ENCODE data around the gene SSR1. TPM values are rescaled to one million over a fixed set of nuclear protein-coding genes. Genes with fewer than 3 reads are reported as not detected.
"Not testable (repeated sequence)": the region's sequence is repeated elsewhere in the genome, so short reads cannot be mapped to it uniquely, and the experiment has no call there.

The SSR1 gene
- total and polyA plus RNA-seq, 5 experiments from 2014 or later, result 97.5 to 159 (median 136) TPM

DNA sequence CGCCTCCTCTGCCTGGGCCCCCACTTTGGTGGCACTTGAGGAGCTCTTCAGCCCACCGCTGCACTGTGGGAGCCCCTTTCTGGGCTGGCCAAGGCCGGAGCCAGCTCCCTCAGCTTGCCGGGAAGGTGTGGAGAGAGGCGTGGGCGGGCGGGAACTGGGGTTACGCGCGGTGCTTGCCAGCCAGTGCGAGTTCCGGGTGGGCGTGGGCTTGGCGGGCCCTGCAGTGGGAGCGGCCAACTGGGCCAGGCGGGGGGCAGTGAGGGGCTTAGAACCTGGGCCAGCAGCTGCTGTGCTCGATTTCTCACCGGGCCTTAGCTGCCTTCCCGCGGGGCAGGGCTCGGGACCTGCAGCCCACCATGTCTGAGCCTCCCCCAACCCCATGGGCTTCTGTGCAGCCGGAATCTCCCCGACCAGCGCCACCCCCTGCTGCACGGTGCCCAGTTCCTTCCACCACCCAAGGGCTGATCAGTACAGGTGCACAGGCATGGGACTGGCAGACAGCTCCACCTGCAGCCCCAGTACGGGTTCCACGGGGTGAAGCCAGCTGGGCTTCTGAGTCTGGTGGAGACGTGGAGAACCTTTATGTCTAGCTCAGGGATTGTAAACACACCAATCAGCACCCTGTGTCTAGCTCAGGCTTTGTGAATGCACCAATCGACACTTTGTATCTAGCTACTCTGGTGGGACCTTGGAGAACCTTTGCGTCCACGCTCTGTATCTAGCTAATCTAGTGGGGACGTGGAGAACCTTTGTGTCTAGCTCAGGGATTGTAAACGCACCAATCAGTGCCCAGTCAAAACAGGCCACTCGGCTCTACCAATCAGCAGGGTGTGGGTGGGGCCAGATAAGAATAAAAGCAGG is 2.3 kb upstream of the SSR1 start:
- not testable (repeated sequence) for H3K9me3 Mint-ChIP-seq, DNase-seq, ATAC-seq, H3K27me3 Mint-ChIP-seq, H3K36me3 Mint-ChIP-seq
- peak overlapping the region in 4 of 10 donors; percentile 15 to 97 (median 74) for H3K4me3 Mint-ChIP-seq
- H3K4me1 Mint-ChIP-seq, result peaks cover 10 to 36% (median 25%) of the 10 kb centered on the region in 4 donors
- POLR2A ChIA-PET, result interaction anchor here (2.5 kb wide), 1 partner anchor 74 kb away, joined by 11 read pairs; the partner anchor contains the start of genes CAGE1 and RIOK1
- peak overlapping the region in 2 of 10 donors; percentile 73 to 93 for H3K27ac Mint-ChIP-seq

DNA sequence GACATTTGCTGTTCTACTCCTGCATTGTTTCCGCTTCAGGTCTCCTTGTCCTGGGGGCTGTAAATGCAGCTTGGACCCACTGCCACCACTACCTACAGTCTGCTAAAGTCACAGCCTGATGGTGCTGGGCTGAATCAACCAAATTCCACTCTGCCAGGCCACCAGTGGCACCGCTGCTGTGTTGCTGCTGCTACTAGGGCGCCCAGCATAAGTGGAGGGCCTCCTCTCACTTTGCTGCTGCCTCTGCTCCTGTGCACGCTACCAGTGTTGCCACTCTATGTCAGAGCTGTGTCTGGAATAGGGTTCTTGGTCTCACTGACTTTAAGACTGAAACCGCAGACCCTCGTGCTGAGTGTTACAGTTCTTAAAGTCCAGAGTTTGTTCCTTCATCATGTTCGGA is 1.4 kb upstream of the SSR1 start:
- POLR2A ChIA-PET, result interaction anchor here (2.5 kb wide), 1 partner anchor 75 kb away, joined by 11 read pairs; the partner anchor contains the start of genes CAGE1 and RIOK1
- no peak for DNase-seq
- H3K36me3 Mint-ChIP-seq, result peaks cover 0 to 8% (median 4%) of the 10 kb centered on the region in 3 donors
- H3K27me3 Mint-ChIP-seq, result no peaks in the 10 kb centered on the region
- peak overlapping the region in 8 of 10 donors; percentile 8 to 93 (median 58) for H3K27ac Mint-ChIP-seq
- H3K4me1 Mint-ChIP-seq, result peaks cover 10 to 45% (median 29%) of the 10 kb centered on the region in 4 donors
- no peak for ATAC-seq
- H3K4me3 Mint-ChIP-seq, result peak overlapping the region; percentile 31 to 98 (median 74)
- H3K9me3 Mint-ChIP-seq, result no peaks in the 10 kb centered on the region

DNA sequence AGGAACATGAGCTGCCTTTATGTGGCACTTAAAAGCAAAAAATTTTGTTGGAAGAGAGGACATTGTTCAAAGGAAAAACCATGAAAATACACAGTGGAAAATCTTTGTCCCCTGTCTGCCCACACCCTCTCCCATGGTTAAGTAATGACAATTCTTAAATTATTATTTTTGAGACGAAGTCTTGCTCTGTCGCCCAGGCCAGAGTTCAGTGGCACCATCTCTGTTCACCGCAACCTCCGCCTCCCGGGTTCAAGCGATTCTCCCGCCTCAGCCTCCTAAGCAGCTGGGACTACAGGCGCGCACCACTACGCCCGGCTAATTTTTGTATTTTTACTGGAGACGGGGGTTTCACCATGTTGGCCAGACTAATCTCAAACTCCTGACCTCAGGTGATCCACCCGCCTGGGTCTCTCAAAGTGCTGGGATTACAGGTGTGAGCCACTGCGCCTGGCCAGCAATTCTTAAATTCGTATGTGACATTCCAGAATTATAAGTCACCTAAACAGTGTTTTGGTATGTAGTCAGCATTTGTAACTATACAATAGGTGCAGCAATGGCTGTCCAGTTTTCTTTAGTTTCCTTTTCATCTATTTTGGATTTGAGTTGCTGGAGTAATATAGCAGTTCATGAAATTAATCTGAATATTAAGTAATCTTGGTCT is 636 bp upstream of the SSR1 start:
- peak overlapping the region; percentile 90 to 98 (median 96) for H3K4me3 Mint-ChIP-seq
- H3K27me3 Mint-ChIP-seq, result no peaks in the 10 kb centered on the region
- no peak for DNase-seq
- H3K9me3 Mint-ChIP-seq, result no peaks in the 10 kb centered on the region
- H3K36me3 Mint-ChIP-seq, result peaks cover 0 to 16% (median 7%) of the 10 kb centered on the region in 3 donors
- H3K4me1 Mint-ChIP-seq, result peaks cover 15 to 52% (median 35%) of the 10 kb centered on the region in 4 donors
- peak overlapping the region; percentile 85 to 95 (median 93) for H3K27ac Mint-ChIP-seq
- ATAC-seq, result no peak
- POLR2A ChIA-PET, result interaction anchor here (1.0 to 2.5 kb wide), 2 partner anchors 76 to 276 kb away, joined by 6 to 11 read pairs; partner anchors contain the start of genes CAGE1, RIOK1 and SNRNP48

DNA sequence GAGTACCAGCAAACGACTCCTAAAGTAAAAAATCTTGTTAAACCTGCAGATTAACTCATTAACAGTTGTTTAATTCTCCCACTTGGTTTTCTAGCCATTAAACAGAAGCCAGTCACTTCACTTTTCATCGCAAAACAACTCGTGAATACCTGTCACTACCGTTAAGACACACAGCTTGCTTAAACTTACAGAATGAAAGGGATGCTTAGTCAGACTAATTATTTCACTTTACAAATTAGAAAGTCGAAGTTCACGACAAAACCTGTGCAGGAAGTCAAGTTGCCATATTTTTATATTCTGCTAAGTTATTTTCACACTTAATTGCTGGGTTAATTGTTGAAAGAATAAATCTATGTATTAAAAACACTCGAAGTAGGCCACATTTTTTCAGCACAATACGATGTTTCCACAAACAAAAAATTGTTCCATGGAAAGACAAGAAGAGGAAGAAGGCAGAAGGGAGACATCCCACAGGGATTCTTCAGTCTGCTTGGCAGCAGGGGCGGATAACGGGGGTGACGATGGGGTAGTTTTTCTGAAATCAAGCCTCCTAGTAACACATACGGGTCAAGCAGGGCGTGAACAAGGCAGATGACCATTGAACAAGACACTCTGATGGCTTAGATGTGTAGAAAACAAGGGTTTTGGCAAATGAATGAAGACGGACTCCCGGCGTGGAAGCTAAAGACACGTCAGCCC is 933 bp downstream of the SSR1 start:
- peak overlapping the region; percentile 90 to 98 (median 96) for H3K4me3 Mint-ChIP-seq
- peaks cover 22 to 63% (median 48%) of the 10 kb centered on the region in 4 donors for H3K4me1 Mint-ChIP-seq
- ATAC-seq (no peak), DNase-seq (peak in 1 of 10 donors; percentile 11)
- H3K36me3 Mint-ChIP-seq, result peaks cover 0 to 31% (median 14%) of the 10 kb centered on the region in 3 donors
- no peaks in the 10 kb centered on the region for H3K9me3 Mint-ChIP-seq
- peak overlapping the region; percentile 71 to 97 (median 90) for H3K27ac Mint-ChIP-seq
- POLR2A ChIA-PET, result interaction anchor here (2.6 kb wide), 1 partner anchor 79 kb away, joined by 16 read pairs; the partner anchor contains the start of genes CAGE1 and RIOK1
- H3K27me3 Mint-ChIP-seq, result no peaks in the 10 kb centered on the region

DNA sequence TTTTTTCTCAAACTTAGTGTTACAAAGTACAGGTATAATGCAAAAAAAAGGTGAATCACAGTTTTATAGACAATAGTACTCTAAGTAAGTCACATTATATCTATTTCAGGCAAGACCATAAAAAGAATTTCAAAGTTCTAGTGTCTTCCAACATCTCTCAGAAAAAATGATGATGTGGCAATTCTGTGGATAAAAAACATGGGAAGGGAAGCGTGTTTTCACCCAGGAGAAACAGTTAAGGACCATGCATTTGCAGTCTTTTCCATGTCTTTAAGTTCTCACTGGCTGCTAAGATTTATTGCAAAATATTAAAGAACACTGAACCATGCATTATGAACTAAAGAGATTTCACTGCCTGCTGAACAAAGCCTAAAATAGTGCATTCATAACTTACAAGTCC is 1.8 kb downstream of the SSR1 start:
- Mint-ChIP-seq H3K4me1 (peaks cover 22 to 66% (median 49%) of the 10 kb centered on the region in 4 donors), H3K27ac (peak overlapping the region in 4 of 10 donors; percentile 20 to 57 (median 52))
- no peak for DNase-seq

DNA sequence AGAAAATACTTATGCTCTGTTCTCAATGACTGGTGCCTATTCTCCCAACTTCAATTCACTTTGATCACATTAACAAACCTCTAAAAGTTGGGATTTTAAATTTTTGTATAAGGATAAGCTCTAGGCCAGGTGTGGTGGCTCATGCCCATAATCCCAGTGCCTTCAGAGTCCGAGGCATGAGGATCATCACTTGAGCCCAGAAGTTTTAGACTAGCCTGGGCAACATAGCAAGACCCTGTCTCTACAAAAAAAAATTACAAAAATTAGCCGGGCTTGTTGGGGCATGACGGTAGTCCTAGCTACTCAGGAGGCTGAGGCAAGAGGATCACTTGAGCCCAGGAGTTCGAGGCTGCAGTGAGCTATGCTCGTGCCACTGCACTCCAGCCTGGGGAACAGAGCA is 3.9 kb downstream of the SSR1 start:
- Mint-ChIP-seq H3K36me3 (peaks cover 0 to 59% (median 21%) of the 10 kb centered on the region in 3 donors), H3K4me1 (peaks cover 28 to 73% (median 59%) of the 10 kb centered on the region in 4 donors), H3K9me3 (no peaks in the 10 kb centered on the region), H3K27me3 (no peaks in the 10 kb centered on the region), H3K4me3 (peak overlapping the region in 3 of 10 donors; percentile 5 to 41 (median 20)), H3K27ac (peak overlapping the region in 4 of 10 donors; percentile 32 to 75 (median 68))
- DNase-seq (no peak), ATAC-seq (no peak)
- POLR2A ChIA-PET, result no interaction called here

More for the DNA sequence above, 1.8 kb downstream of the SSR1 start:
- Mint-ChIP-seq H3K4me3 (peak overlapping the region; percentile 28 to 97 (median 67)), H3K9me3 (no peaks in the 10 kb centered on the region), H3K36me3 (peaks cover 0 to 38% (median 16%) of the 10 kb centered on the region in 3 donors), H3K27me3 (no peaks in the 10 kb centered on the region)
- ATAC-seq, result no peak
- POLR2A ChIA-PET, result interaction anchor here (2.6 kb wide), 1 partner anchor 80 kb away, joined by 16 read pairs; the partner anchor contains the start of genes CAGE1 and RIOK1

DNA sequence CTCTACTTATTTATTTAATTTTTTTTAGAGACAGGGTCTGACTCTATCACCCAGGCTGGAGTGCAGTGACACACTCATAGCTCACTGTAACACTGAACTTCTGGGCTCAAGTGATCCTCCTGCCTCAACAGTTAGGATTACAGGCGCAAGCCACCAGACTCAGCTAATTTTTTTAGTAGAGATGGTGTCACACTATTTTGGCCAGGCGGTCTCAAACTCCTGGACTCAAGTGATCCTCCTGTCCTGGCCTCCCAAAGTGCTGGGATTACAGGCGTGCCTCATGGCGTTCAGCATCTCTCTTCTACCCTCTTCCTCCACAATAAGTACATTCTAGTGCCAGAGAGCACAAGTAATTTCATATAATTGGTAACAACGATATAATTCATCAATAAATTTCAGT is 5.5 kb downstream of the SSR1 start:
- POLR2A ChIA-PET, result no interaction called here
- DNase-seq (no peak), ATAC-seq (no peak)
- Mint-ChIP-seq H3K4me1 (peaks cover 27 to 63% (median 54%) of the 10 kb centered on the region in 4 donors), H3K27ac (peak overlapping the region in 2 of 10 donors; percentile 4 to 21), H3K9me3 (no peaks in the 10 kb centered on the region), H3K4me3 (peak overlapping the region in 2 of 10 donors; percentile 6 to 41), H3K36me3 (peaks cover 0 to 73% (median 23%) of the 10 kb centered on the region in 3 donors), H3K27me3 (no peaks in the 10 kb centered on the region)

DNA sequence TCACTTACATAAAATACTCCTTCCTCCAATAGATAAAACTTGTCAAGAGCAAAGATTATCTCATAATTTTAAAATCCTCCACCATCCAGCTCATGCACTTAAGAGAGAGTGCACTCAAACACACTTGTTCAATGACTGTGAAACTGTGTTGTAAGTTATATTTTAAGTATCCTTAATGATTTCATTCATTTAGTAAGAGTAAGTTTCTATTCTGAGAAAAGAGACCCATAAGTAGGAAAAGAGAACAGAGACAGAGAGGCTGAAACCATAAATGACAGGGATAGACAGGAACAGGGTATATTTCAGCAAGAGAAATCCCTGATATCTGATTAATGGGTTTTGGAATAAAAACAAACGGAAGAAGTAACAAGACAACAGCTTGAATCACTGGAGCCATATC is 8.2 kb downstream of the SSR1 start:
- Mint-ChIP-seq H3K4me1 (peaks cover 22 to 52% (median 45%) of the 10 kb centered on the region in 4 donors), H3K4me3 (peak overlapping the region in 3 of 10 donors; percentile 1 to 12 (median 2)), H3K27me3 (no peaks in the 10 kb centered on the region), H3K9me3 (no peaks in the 10 kb centered on the region), H3K27ac (peak overlapping the region in 5 of 10 donors; percentile 17 to 74 (median 52)), H3K36me3 (peaks cover 6 to 97% (median 33%) of the 10 kb centered on the region in 3 donors)
- DNase-seq (no peak), ATAC-seq (no peak)
- POLR2A ChIA-PET, result no interaction called here

DNA sequence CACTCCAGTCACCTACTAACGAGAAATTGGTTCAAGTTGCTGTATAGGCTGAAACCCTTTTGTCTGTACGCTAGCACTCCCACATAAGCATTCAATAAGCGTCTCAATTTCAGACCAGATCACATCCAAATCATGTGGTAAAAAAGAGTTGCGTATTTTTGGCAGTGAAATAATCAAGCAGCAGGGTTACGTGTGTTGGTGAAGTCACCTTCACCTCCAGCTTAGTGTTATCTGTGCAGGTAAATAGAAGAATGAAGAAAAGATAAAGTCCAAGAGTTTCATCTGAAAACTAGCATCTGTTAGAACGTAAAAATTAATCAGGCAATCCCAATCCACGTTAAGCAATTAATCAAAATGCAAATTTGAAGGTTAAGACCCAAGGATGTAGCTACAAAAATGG is 11.3 kb downstream of the SSR1 start:
- Mint-ChIP-seq H3K9me3 (no peaks in the 10 kb centered on the region), H3K4me3 (no peak overlapping the region), H3K27me3 (no peaks in the 10 kb centered on the region), H3K36me3 (peaks cover 6 to 97% (median 21%) of the 10 kb centered on the region in 3 donors), H3K4me1 (peaks cover 11 to 34% (median 23%) of the 10 kb centered on the region in 4 donors), H3K27ac (peak overlapping the region in 2 of 10 donors; percentile 32 to 49)
- DNase-seq (no peak), ATAC-seq (no peak)
- POLR2A ChIA-PET, result no interaction called here

DNA sequence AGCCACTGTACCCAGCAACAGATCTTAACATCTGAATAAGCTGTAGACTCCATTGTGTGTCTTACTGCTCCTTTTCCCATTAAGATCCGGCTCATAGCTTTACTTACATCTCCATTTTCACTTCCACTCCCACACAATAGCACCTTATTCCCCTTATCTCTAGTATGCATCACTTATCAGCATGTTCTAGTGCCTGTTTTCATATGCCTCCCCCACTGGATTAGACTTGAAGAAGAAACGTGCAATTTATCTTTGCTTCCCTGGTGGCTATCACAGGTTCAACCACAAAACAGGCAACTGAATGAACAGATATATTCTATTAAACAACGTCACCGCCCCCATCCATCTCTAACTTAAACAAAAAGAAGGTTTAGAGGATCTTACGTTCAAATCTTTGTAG is 12.1 kb downstream of the SSR1 start:
- POLR2A ChIA-PET, result no interaction called here
- Mint-ChIP-seq H3K9me3 (no peaks in the 10 kb centered on the region), H3K4me1 (peaks cover 13 to 35% (median 24%) of the 10 kb centered on the region in 4 donors), H3K27me3 (no peaks in the 10 kb centered on the region), H3K27ac (peak overlapping the region in 3 of 10 donors; percentile 20 to 32 (median 29)), H3K36me3 (peaks cover 6 to 96% (median 23%) of the 10 kb centered on the region in 3 donors), H3K4me3 (no peak overlapping the region)
- DNase-seq (no peak), ATAC-seq (no peak)

DNA sequence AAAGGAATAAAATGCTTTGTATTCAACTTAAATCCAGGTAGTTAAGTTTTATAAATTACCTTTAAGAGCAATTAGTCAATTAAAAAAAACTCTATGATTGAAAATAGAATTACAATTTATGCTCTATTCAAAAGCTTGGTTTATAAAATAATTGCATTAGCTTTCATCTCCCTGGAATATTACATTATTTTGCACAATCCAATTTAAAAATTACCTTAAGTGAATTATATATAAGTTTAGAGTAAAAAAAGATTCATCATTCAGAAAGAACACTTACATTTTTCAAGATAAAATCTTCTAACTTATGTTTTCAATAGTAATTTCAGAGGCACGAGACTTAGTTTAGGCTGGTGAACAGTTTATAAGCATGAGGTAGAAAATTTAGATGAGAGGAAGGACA is 14.9 kb downstream of the SSR1 start:
- no peak for ATAC-seq
- POLR2A ChIA-PET, result no interaction called here
- H3K4me1 Mint-ChIP-seq, result peaks cover 6 to 20% (median 11%) of the 10 kb centered on the region in 4 donors

DNA sequence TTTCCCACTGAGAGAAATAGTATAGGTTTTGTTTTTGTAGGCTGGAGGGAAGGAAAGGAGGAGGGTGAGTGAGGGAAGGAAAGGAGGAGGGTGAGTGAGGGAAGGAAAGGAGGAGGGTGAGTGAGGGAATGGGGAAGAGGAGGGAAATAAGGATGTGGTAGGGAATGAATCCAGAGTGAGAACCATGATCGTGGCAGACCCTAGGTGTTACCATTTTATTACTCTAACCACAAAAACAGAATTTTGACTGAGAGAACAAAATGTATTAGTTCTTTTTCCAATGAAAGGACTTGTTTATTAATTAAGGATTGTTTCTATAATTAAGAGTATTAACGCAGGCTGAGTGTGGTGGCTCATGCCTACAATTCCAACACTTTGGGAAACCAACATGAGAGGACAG is 16.4 kb downstream of the SSR1 start:
- POLR2A ChIA-PET, result no interaction called here
- peak overlapping the region in 6 of 10 donors; percentile 26 to 69 (median 51) for H3K27ac Mint-ChIP-seq
- DNase-seq (no peak), ATAC-seq (no peak)
- no peaks in the 10 kb centered on the region for H3K27me3 Mint-ChIP-seq
- no peaks in the 10 kb centered on the region for H3K9me3 Mint-ChIP-seq
- no peak overlapping the region for H3K4me3 Mint-ChIP-seq
- H3K4me1 Mint-ChIP-seq, result peaks cover 8 to 17% (median 11%) of the 10 kb centered on the region in 4 donors
- peaks cover 10 to 86% (median 22%) of the 10 kb centered on the region in 3 donors for H3K36me3 Mint-ChIP-seq

More for the DNA sequence above, 14.9 kb downstream of the SSR1 start:
- no peak for DNase-seq
- H3K27me3 Mint-ChIP-seq, result no peaks in the 10 kb centered on the region
- H3K27ac Mint-ChIP-seq, result no peak overlapping the region
- no peak overlapping the region for H3K4me3 Mint-ChIP-seq
- H3K36me3 Mint-ChIP-seq, result peaks cover 6 to 86% (median 21%) of the 10 kb centered on the region in 3 donors
- H3K9me3 Mint-ChIP-seq, result no peaks in the 10 kb centered on the region

Data from naive thymus-derived CD8-positive, alpha-beta T cell (primary cell).